Smooth muscle cell (in vitro differentiated cells): Measurements from ENCODE around the gene FMNL3. TPM values are rescaled to one million over a fixed set of nuclear protein-coding genes. Genes with fewer than 3 reads are reported as not detected.
A peak's percentile ranks its signal among the peaks of the same experiment; 100 is the strongest.

Source experiments
- DNase-seq: peaks from one replicate; lab custom pipeline; 2025; ENCODE audit not compliant: unreplicated experiment; lab: John Stamatoyannopoulos, UW
- H2AFZ ChIP-seq: fragments of 200-600 bp; sonication (generic); 2 replicates; pipeline ENCODE4 v1.6.0; 2016; ENCODE audit warnings: antibody characterized with exemption, low read depth, mild to moderate bottlenecking
- H3F3A ChIP-seq: fragments of 200-600 bp; sonication (generic); 2 replicates; pipeline ENCODE4 v1.6.0; 2017; ENCODE audit warnings: antibody characterized with exemption, low read depth
- H3K27ac ChIP-seq: fragments of 200-600 bp; sonication (generic); 2 replicates; pipeline ENCODE4 v1.5.1; 2016; ENCODE audit warnings: low read depth, mild to moderate bottlenecking
- H3K27me3 ChIP-seq: fragments of 200-600 bp; sonication (generic); 2 replicates; pipeline ENCODE4 v1.6.1; 2016; ENCODE audit warnings: low read depth, mild to moderate bottlenecking
- H3K36me3 ChIP-seq: fragments of 200-600 bp; sonication (generic); 2 replicates; pipeline ENCODE4 v1.5.1; 2016; ENCODE audit warnings: low read depth
- H3K4me1 ChIP-seq: fragments of 200-600 bp; sonication (generic); 2 replicates; pipeline ENCODE4 v1.5.1; 2016; ENCODE audit warnings: low read depth
- H3K4me2 ChIP-seq: fragments of 200-600 bp; sonication (generic); 2 replicates; pipeline ENCODE4 v1.6.0; 2016; ENCODE audit warnings: mild to moderate bottlenecking
- H3K4me3 ChIP-seq: fragments of 200-600 bp; sonication (generic); 2 replicates; pipeline ENCODE4 v1.5.1; 2016; ENCODE audit warnings: mild to moderate bottlenecking
- H3K79me2 ChIP-seq: fragments of 200-600 bp; sonication (generic); 2 replicates; pipeline ENCODE4 v1.6.0; 2016; ENCODE audit warnings: low read depth, mild to moderate bottlenecking
- H3K9ac ChIP-seq: fragments of 200-600 bp; sonication (generic); 2 replicates; pipeline ENCODE4 v1.6.0; 2016; ENCODE audit warnings: low read depth
- H3K9me3 ChIP-seq: fragments of 200-600 bp; sonication (generic); replicated peaks from 2 replicates; pipeline ENCODE4 v1.5.1; 2016; ENCODE audit warnings: low read depth
- H4K20me1 ChIP-seq: fragments of 200-600 bp; sonication (generic); 2 replicates; pipeline ENCODE4 v1.6.0; 2016; ENCODE audit warnings: low read depth
- WGBS: methylation state at CpG from one replicate; pipeline ENCODE4 v1.1.7; 2016; ENCODE audit warnings: low lambda C conversion rate; 5-methylcytosine and 5-hydroxymethylcytosine counted together
- polyA plus RNA-seq: library from polyadenylated mRNA; unstranded; fragments of >200 nt; fragmentation: Nextera tagmentation; extraction: Ambion mirVana; gene quantifications from 2 replicates; pipeline ENCODE4 v1.2.1, GENCODE V29; 2016
- total RNA-seq: library from RNA; depleted of rRNA; stranded (reverse); fragments of >200 nt; gene quantifications from 2 replicates; pipeline ENCODE4 v1.2.3, GENCODE V29; 2014
- TF ChIP-seq, protein P1 (sequence below): fragments of 200-600 bp; sonication (generic); IDR thresholded peaks from 2 replicates; pipeline ENCODE4 v1.5.1; 2017; ENCODE audit warnings: borderline replicate concordance, mild to moderate bottlenecking, antibody characterized with exemption; ENCODE audit not compliant: insufficient read depth, poor library complexity, severe bottlenecking

The FMNL3 gene
- total and polyA plus RNA-seq, 2 experiments from 2014 or later: 18.3 to 21.7 TPM

GRCh38 chr12:49669796-49670195, 37.4 kb downstream of the FMNL3 start:
- Histone ChIP-seq H3F3A (peaks cover 5% of the 10 kb centered on the region), H3K9ac (no peak overlapping the region), H3K4me3 (no peak overlapping the region), H4K20me1 (peaks cover 31% of the 10 kb centered on the region), H3K4me1 (peaks cover 26% of the 10 kb centered on the region), H3K79me2 (peaks cover 46% of the 10 kb centered on the region), H3K9me3 (no peaks in the 10 kb centered on the region), H3K4me2 (no peak overlapping the region), H2AFZ (no peak overlapping the region), H3K27me3 (no peaks in the 10 kb centered on the region), H3K27ac (no peak overlapping the region), H3K36me3 (no peaks in the 10 kb centered on the region)
- TF ChIP-seq, protein P1, sequence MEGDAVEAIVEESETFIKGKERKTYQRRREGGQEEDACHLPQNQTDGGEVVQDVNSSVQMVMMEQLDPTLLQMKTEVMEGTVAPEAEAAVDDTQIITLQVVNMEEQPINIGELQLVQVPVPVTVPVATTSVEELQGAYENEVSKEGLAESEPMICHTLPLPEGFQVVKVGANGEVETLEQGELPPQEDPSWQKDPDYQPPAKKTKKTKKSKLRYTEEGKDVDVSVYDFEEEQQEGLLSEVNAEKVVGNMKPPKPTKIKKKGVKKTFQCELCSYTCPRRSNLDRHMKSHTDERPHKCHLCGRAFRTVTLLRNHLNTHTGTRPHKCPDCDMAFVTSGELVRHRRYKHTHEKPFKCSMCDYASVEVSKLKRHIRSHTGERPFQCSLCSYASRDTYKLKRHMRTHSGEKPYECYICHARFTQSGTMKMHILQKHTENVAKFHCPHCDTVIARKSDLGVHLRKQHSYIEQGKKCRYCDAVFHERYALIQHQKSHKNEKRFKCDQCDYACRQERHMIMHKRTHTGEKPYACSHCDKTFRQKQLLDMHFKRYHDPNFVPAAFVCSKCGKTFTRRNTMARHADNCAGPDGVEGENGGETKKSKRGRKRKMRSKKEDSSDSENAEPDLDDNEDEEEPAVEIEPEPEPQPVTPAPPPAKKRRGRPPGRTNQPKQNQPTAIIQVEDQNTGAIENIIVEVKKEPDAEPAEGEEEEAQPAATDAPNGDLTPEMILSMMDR: no peak
- DNase-seq: no peak
- 99% methylated on average over 4 of the region's 4 CpGs for WGBS

DNA sequence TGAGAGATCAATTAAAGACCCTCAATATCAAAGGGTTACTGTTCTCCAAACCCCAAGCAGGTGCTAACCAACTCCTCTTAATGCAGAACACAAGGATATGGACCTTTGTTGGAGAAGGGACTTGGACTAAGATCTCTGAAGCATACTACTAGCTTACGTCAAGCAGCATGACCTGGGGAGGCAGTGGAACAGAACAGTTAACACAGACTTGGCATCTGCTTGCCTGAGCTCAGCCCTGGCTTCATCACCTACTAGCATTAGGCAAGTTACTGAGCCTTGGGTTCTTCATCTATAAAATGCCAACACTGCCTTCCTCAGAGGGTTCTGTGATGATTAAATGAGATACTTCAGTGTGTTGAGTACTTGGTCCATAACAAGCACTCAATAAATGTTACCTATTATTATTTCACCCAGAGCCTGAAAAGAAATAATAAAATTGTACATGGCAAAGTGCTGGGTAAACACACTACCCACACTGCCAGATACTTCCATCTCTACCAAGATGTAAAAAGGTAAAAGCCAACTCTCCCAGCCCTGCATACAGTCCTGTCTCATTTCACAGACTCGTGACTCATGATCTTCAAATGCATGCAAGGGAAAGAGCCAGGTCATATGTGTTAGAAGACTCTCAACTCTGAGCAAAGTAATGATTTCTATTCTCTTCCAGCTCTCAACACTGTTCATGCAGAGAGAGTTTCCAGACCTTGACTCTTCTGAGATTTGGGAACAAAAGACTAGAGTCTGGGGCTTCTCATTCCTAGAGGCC, 39.7 kb downstream of the FMNL3 start:
- H2AFZ ChIP-seq: no peak overlapping the region

GRCh38 chr12:49666176-49666575, 41.0 kb downstream of the FMNL3 start:
- H3K9me3 ChIP-seq: no peaks in the 10 kb centered on the region
- H4K20me1 ChIP-seq: peaks cover 18% of the 10 kb centered on the region
- peaks cover 39% of the 10 kb centered on the region for H3K79me2 ChIP-seq
- H3K9ac ChIP-seq: no peak overlapping the region
- no peaks in the 10 kb centered on the region for H3K27me3 ChIP-seq
- no peaks in the 10 kb centered on the region for H3F3A ChIP-seq
- H2AFZ ChIP-seq: no peak overlapping the region
- no peak overlapping the region for H3K27ac ChIP-seq
- no peaks in the 10 kb centered on the region for H3K4me1 ChIP-seq
- H3K4me3 ChIP-seq: no peak overlapping the region
- DNase-seq: no peak
- H3K36me3 ChIP-seq: no peaks in the 10 kb centered on the region
- 99% methylated on average over 4 of the region's 4 CpGs for WGBS
- H3K4me2 ChIP-seq: no peak overlapping the region
- TF ChIP-seq, protein P1: no peak

More for the DNA sequence above, 39.7 kb downstream of the FMNL3 start:
- no peaks in the 10 kb centered on the region for H3K27me3 ChIP-seq
- peaks cover 45% of the 10 kb centered on the region for H3K79me2 ChIP-seq
- H3K9ac ChIP-seq: no peak overlapping the region
- peaks cover 6% of the 10 kb centered on the region for H3K4me1 ChIP-seq
- WGBS: 66% methylated on average over 2 of the region's 2 CpGs
- peak overlapping the region; percentile 22 for H3K27ac ChIP-seq
- no peaks in the 10 kb centered on the region for H3F3A ChIP-seq
- TF ChIP-seq, protein P1: no peak
- H3K9me3 ChIP-seq: no peaks in the 10 kb centered on the region
- H3K4me3 ChIP-seq: no peak overlapping the region
- peaks cover 31% of the 10 kb centered on the region for H4K20me1 ChIP-seq
- no peaks in the 10 kb centered on the region for H3K36me3 ChIP-seq
- H3K4me2 ChIP-seq: peak overlapping the region; percentile 7
- no peak for DNase-seq

DNA sequence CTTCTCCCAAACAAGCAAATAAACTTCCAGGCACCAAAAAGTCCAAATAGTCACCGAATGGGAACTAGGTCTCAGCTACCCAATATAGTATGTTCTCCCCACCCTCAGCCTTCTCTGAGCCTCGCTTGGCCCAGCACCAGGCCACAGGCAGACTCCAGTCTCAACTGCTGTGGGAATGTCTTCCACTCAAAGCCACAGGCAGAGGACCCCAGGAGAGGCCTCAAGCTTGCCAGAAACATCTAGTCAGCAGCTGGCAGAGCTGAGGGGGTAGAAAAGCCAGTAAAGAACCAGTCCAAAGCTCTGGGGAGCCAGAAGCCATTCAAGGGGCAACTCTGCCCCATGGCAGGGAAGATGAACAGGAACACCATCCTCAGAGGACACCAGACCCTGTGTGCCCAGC, 41.8 kb downstream of the FMNL3 start:
- Histone ChIP-seq H3K4me3 (no peak overlapping the region), H3F3A (no peaks in the 10 kb centered on the region), H3K27me3 (no peaks in the 10 kb centered on the region), H3K27ac (peak overlapping the region; percentile 26), H3K79me2 (peaks cover 32% of the 10 kb centered on the region), H3K4me1 (no peaks in the 10 kb centered on the region), H4K20me1 (peaks cover 10% of the 10 kb centered on the region), H3K36me3 (no peaks in the 10 kb centered on the region), H3K4me2 (no peak overlapping the region), H2AFZ (no peak overlapping the region), H3K9ac (no peak overlapping the region), H3K9me3 (no peaks in the 10 kb centered on the region)
- 40% methylated on average over 2 of the region's 2 CpGs for WGBS
- DNase-seq: no peak
- TF ChIP-seq, protein P1: no peak
